ENCODE data around the gene ECD.
A peak's percentile ranks its signal among the peaks of the same experiment; 100 is the strongest.
"Not testable (repeated sequence)": the region's sequence is repeated elsewhere in the genome, so short reads cannot be mapped to it uniquely, and the experiment has no call there.

Gene ECD

DNA sequence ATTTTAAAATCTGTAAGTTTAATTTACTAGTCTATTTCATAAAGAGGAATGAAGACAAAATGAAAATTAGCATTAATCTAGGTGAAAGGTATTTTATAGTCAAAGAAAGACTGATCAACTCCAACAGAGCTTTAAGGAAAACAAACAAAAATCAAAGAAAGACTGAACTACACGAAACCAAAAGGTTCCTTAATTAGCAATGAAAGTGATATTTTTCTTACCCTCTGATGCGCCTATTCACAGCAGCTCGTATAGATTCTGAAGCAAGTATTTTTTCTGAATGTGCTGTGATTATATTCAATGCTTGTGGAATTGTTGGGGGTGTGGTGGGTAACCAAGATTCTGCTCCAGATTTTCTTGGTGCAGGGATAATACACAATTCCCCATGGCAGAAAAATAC lies 11.8 kb downstream of the ECD start:
- no peak for DNase-seq

GRCh38 chr10:73152009-73152408 lies 15.8 kb downstream of the ECD start:
- DNase-seq = no peak

- DNase-seq = not testable (repeated sequence)
Observed at GRCh38 chr10:73150633-73151413, 17.0 kb downstream of the ECD start.

- no peak for DNase-seq
Observed at GRCh38 chr10:73141603-73142002, 26.2 kb downstream of the ECD start.

DNA sequence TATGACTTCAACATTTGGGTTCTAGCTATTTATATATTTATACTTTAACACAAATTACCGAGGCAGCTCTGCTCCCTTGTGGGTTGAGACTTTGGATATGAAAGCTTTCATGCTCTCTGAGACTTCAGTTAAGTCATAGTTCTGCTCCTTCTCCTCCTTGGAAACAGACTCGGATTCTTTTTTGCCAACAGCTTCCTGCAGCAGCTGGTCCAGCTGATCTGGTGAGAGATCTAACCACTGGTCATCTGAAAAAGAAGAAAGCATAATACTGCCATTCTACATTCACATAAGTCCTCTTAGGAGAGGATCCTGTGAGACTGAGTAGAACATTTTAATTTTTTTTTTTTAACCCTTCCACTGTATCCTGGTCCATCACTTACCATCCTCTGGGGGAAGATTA lies 28.6 kb downstream of the ECD start:
- no peak for DNase-seq

GRCh38 chr10:73136627-73137026 lies 31.2 kb downstream of the ECD start:
- no peak for DNase-seq

DNA sequence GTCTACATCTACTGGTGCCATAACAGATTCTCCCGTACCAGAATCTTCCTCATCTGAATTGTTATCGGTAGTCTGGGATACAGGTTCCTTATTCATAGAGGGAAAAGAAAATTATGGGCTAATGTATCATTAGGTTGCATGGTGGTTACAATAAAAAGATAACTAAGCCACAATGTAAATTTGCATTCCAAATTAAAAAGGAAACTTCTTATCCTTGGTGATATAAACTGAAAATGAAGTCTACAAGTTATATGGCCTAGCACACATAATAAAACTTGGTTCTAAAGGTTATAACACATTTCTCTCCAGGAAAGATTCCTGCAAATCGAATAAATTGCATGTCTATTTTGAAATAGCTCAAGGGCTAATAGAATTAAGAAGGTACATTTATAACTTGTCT lies 33.1 kb downstream of the ECD start:
- no peak for DNase-seq

DNA sequence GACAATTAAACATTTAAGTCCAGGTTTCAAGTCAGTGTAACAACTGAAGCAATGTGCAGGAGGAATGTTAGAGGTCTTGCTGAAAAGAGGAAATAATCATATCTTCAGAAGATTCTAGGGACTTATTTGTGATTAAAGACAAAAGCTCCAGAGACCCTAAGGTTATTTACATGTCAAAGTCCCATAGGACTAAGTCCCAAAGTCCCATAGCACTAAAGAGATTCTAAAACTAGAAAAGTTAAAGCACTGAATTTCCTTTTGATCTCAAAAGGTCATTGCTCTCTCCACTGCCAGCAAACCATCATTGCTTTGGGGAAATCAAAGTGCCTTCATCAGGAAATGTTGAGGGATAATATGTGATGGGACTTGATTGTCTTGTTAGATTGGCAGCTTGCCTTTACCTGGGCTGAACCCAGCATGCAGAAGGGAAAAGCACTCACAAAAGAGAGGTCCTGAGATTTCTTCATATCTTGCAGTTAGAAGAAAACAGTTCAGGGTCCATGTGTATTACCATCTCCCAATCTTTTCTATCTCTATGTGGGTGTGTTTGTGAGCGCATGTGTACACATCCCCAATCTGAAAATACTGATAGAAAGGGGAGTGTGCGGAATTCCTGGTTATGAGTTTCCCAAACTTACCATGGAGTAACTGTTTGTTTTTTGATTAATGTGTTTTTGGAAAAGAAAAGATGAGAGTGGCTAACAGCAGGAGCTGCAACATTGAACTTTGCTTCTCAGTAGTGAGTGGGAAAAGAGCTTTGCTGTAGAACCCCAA lies 35.7 kb downstream of the ECD start:
- no peak for DNase-seq

DNA sequence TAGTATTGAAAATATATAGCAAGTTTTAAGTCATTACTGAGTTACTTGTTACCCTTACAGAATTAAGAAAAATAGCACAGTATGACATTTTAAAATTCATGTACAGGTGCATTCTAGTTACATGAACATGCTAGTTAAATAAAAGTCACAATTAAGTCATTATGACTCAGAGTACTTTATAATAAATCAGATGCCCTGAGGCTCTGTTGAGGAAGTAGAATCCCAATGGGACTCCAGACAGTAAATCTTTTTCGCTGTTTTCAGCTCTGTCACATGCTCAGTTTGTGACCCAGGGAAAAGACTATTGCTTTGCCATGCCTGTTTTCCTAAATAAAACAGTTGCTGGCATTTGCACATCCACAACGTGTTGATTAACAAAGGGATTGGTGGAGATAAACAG lies 36.5 kb downstream of the ECD start:
- DNase-seq = no peak

DNA sequence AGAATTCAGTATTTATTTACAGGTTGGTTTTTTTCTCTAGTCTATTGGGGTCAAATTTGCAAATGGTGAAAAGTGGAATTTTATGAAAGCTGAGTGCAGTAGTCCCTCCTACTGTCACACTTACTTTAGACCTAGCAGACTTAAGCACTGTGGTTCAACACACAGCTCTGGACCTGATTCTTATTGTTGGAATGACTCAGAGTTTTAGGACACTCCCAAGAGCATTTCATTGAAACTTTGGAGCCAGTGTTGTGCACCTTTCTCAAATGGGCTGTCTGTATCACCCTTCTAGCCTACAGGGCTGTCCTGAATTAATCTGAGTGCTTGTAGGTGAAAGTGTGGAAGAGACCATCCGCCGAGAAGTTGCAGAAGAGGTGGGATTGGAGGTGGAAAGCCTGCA lies 41.5 kb downstream of the ECD start:
- DNase-seq = no peak

- no peak for DNase-seq
Observed at GRCh38 chr10:73119952-73120351, 47.9 kb downstream of the ECD start.

DNA sequence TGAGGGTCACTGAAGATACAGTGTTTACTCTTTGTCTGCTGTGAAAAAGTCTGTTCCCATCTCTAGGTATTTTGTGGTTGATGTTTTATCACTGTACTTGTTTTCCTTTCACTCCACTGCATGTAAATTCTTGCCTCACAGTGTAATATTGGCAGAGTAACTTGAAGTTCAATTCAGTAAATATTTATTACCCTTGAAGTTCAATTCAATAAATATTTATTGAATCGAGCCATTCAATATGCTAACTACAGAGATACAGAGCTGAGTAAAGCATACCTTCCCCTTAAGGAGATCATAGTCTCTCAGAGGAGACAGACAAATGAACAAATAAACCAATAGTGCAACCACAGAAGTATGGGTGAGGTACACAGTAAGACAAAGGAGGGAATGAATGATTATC lies 48.4 kb downstream of the ECD start:
- DNase-seq = no peak

GRCh38 chr10:73117976-73118743 lies 49.6 kb downstream of the ECD start:
- no peak for DNase-seq

DNA sequence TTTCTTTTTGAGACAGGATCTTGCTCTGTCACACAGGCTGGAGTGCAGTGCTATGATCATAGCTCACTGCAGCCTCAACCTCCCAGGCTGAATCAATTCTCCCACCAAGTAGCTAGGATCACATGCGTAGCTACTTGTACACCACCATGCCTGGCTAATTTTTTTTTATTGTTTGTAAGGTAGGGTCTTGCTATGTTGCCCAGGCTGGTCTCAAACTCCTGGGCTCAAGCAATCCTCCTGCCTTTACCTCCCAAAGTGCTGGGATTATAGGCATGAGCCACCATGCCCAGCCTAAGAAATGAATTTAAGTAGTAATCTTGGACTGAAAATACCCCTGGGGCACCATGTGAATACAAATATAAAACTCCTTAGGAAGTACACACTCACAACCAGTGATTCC lies 51.8 kb downstream of the ECD start:
- DNase-seq = no peak

- no peak for DNase-seq
Observed at GRCh38 chr10:73113551-73113950, 54.3 kb downstream of the ECD start.

DNA sequence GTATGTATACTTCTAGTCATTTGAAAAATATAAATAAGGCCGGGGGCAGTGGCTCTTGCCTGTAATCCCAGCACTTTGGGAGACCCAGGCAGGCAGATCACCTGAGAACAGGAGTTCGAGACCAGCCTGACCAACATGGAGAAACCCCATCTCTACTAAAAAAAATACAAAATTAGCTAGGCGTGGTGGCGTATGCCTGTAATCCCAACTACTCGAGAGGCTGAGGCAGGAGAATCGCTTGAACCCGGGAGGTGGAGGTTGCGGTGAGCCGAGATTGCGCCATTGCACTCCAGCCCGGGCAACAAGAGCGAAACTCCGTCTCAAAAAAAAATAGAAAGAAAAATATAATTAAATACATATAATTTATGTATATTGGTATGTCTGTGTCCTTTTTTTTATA lies 55.8 kb downstream of the ECD start:
- DNase-seq = not testable (repeated sequence)

- DNase-seq = peak; percentile 88
Observed at GRCh38 chr10:73110345-73110849, 57.4 kb downstream of the ECD start, which contains the start of gene NUDT13. NUDT13 (plus strand) TSS chr10:73110455; CDS start chr10:73114366, 3,911 bp downstream.

- DNase-seq = not testable (repeated sequence)
Observed at GRCh38 chr10:73109248-73109652, 58.6 kb downstream of the ECD start.

DNA sequence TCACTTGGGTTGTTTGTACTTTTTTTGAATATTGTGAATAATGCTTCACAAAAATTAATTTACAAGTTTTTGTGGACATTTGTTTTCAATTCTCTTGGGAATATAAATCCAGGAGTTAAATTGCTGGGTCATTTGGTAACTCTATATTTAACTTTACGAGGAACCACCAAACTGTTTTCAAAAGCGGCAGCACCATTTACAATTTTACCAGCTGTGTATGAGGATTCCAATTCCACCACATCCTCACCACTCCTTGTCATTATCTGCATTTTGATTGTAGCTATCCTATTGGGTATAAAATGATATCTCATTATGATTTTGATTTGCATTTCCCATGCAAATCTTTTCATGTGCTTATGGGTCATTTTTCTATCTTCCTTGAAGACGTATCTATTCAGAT lies 61.5 kb downstream of the ECD start:
- DNase-seq = no peak

DNA sequence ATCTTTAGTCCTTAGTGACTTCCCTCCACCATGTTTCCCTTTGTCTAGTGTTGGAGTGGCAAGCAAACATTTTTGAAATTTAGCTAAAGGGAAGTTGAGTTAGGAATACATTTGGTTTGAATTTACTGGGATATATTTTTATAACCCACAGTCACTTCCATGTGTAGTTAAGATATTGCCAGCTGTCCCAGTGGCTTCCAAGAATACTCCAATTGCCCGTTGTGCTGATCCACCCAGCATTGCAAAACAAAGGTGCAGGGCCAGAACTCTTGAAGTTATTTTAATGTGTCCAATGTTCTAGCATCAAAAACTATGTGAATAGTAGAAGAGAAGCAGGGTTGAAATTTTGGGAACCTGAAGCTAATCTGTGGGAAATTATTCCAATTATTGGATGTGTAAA lies 68.7 kb downstream of the ECD start:
- no peak for DNase-seq

GRCh38 chr10:73097305-73097670 lies 70.5 kb downstream of the ECD start:
- DNase-seq = no peak

DNA sequence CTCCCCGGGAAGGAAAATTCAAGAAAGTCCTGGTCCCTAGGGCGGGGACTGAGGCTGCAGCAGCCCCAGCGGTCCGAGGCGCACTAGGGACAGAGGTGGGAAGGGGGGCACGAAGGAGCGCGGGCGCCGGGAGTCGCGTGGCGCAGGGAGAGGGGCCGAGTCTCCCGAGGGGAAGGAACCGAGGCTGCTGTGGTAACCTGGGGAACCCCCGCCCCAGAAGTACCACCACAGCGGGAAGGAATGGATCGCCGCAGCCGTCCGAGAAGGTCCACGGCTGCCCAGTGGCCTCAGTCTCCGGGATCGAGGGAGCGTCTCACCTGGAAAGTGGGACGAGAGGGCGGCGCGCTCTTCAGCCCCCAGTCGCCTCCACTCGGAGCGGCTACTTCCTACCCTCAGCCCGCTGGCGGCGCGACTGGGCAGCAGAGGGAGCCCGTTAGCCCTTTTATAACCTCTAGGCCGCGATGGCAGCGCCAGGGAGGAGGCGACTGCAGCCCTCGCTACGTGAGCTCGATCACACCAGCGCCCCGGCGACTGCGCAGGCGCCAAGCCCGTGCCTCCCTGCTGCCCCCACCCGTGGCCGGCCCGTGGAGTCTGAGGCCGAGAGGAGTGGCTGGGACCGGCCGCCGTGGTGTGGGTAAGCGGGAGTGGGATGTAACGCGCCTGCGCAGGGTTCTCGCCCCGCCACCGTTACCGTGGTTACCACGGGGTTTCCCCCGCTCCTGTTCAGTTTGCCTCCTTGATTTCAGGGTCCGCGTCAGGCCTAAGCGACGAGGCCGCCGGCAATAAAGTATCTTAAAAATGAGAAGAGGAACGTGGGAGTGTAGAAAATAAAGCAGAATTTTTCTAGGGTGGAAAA lies 71.1 kb downstream of the ECD start, which contains the start of gene P4HA1:
Gene P4HA1, minus strand, starts transcription at position 418 of the 856 bp plus-strand sequence. CDS start 21,983 bp downstream, outside the sequence.
- peak; percentile 96 for DNase-seq
